Endothelial cell of umbilical vein (primary cell): ENCODE results near the gene DGCR6L. TPM values are rescaled to one million over a fixed set of nuclear protein-coding genes. Genes with fewer than 3 reads are reported as not detected.
A peak's percentile ranks its signal among the peaks of the same experiment; 100 is the strongest.
"Not testable (repeated sequence)": the region's sequence is repeated elsewhere in the genome, so short reads cannot be mapped to it uniquely, and the experiment has no call there.

Source experiments
- BruUV-seq: library from RNA; stranded (reverse); fragments of 400-500 nt; replicated peaks from 2 replicates; lab custom pipeline; 2021; lab: Mats Ljungman, UMichigan
- CTCF ChIA-PET: fragments of 300-600, 350-600 bp; sonication (Branson Sonifier 250); formaldehyde crosslinking; loops from one replicate; lab custom pipeline; 2021; ENCODE audit warnings: antibody characterized with exemption, inconsistent platforms; lab: Charles Lee
- POLR2A ChIA-PET: fragments of 300-600, 350-600 bp; sonication (Branson Sonifier 250); formaldehyde crosslinking; loops from one replicate; lab custom pipeline; 2021; ENCODE audit warnings: antibody characterized with exemption, inconsistent platforms; lab: Charles Lee
- DNase-seq: peaks from one replicate; pipeline ENCODE4 v3.0.0-alpha.2; 2011; ENCODE audit warnings: low read depth, low spot score
- FAIRE-seq: peaks from 2 replicates; lab custom pipeline; 2011; peaks lifted over from hg19 to GRCh38; lab: Jason Lieb, UNC
- H2AFZ ChIP-seq: 2 replicates; pipeline ENCODE4 v1.6.0; 2012; ENCODE audit warnings: low read depth, low read length, control low read depth, inconsistent platforms
- H3K27ac ChIP-seq: 2 replicates; pipeline ENCODE4 v1.5.1; 2011; ENCODE audit warnings: low read depth, mild to moderate bottlenecking, control low read depth, low read length, moderate library complexity; ENCODE audit not compliant: insufficient read depth
- H3K27me3 ChIP-seq, 2 experiments: 2 replicates each; pipeline versions ENCODE4 v1.6.0 to v1.6.1; 2011; ENCODE audit warnings: low read length in 2 of 2, mixed read lengths in 1 of 2; ENCODE audit not compliant: control insufficient read depth in 2 of 2, insufficient read depth in 2 of 2
- H3K36me3 ChIP-seq, 2 experiments: 2 replicates in 1 of 2; 3 replicates in 1 of 2; pipeline ENCODE4 v1.5.1; 2011; ENCODE audit warnings: low read length in 2 of 2, mild to moderate bottlenecking in 1 of 2, moderate library complexity in 1 of 2; ENCODE audit not compliant: control insufficient read depth in 2 of 2, insufficient read depth in 2 of 2; ENCODE audit errors: extremely low read depth in 1 of 2
- H3K4me1 ChIP-seq: 3 replicates; pipeline ENCODE4 v1.5.1; 2011; ENCODE audit warnings: mild to moderate bottlenecking, low read length; ENCODE audit not compliant: control insufficient read depth, insufficient read depth; ENCODE audit errors: extremely low read depth
- H3K4me2 ChIP-seq: 2 replicates; pipeline ENCODE4 v1.6.1; 2011; ENCODE audit warnings: low read length, control low read depth, mixed read lengths; ENCODE audit not compliant: insufficient read depth
- H3K4me3 ChIP-seq, 3 experiments: fragments of 200-600 bp in 1 of 3; sonication (generic), shearing (Covaris generic) in 1 of 3; replicated peaks in 1 of 3; 2 replicates each; pipeline ENCODE4 v1.5.1; 2011 to 2016; ENCODE audit warnings: control low read depth in 3 of 3, low read length in 3 of 3, mild to moderate bottlenecking in 2 of 3, inconsistent platforms in 1 of 3, low read depth in 1 of 3, moderate library complexity in 1 of 3; ENCODE audit not compliant: insufficient read depth in 1 of 3
- H3K79me2 ChIP-seq: 2 replicates; pipeline ENCODE4 v1.6.0; 2012; ENCODE audit warnings: low read length, inconsistent platforms; ENCODE audit not compliant: control insufficient read depth, insufficient read depth
- H3K9ac ChIP-seq: replicated peaks from 2 replicates; pipeline ENCODE3; 2011; ENCODE audit warnings: low read length, control low read depth; ENCODE audit not compliant: insufficient read depth; ENCODE audit errors: extremely low read depth
- H3K9me1 ChIP-seq: replicated peaks from 3 replicates; pipeline ENCODE4 v1.6.0; 2011; ENCODE audit warnings: mild to moderate bottlenecking, low read length; ENCODE audit not compliant: control insufficient read depth, insufficient read depth; ENCODE audit errors: extremely low read depth
- H3K9me3 ChIP-seq: replicated peaks from 2 replicates; pipeline ENCODE4 v1.5.1; 2012; ENCODE audit warnings: low read length, inconsistent platforms; ENCODE audit not compliant: control insufficient read depth, insufficient read depth
- H4K20me1 ChIP-seq: replicated peaks from 2 replicates; pipeline ENCODE3; 2011; ENCODE audit warnings: mild to moderate bottlenecking, low read length; ENCODE audit not compliant: control insufficient read depth, insufficient read depth; ENCODE audit errors: extremely low read depth
- EZH2 ChIP-seq: IDR thresholded peaks from 2 replicates; pipeline ENCODE4 v1.6.1; 2012; ENCODE audit warnings: borderline replicate concordance, low read depth, mild to moderate bottlenecking, moderate library complexity, low read length, inconsistent platforms; ENCODE audit not compliant: severe bottlenecking
- FOS ChIP-seq: IDR thresholded peaks from 2 replicates; pipeline ENCODE4 v1.6.1; 2011; ENCODE audit warnings: mild to moderate bottlenecking, low read length, moderate library complexity, borderline replicate concordance; ENCODE audit not compliant: insufficient read depth
- GATA2 ChIP-seq: IDR thresholded peaks from 2 replicates; pipeline ENCODE4 v1.7.0; 2011; ENCODE audit warnings: low read depth, mild to moderate bottlenecking, moderate library complexity, mixed read lengths, low read length; ENCODE audit not compliant: insufficient read length, insufficient read depth
- JUN ChIP-seq: IDR thresholded peaks from 2 replicates; pipeline ENCODE4 v1.6.1; 2011; ENCODE audit warnings: borderline replicate concordance, low read depth; ENCODE audit not compliant: insufficient read length, insufficient read depth
- MYC ChIP-seq: IDR thresholded peaks from one replicate; pipeline ENCODE4 v1.6.1; 2011; ENCODE audit warnings: mild to moderate bottlenecking, low read depth, low read length
- POLR2A ChIP-seq: IDR thresholded peaks from 2 replicates; pipeline ENCODE4 v1.6.1; 2012; ENCODE audit warnings: low read depth, mild to moderate bottlenecking, control low read depth, low read length
- POLR2AphosphoS5 ChIP-seq: IDR thresholded peaks from 2 replicates; pipeline ENCODE4 v1.6.1; 2012; ENCODE audit warnings: low read depth, mild to moderate bottlenecking, control low read depth, low read length, moderate library complexity; ENCODE audit not compliant: insufficient read depth
- dilution Hi-C: fragments of 300-500 bp; cut with MboI; formaldehyde crosslinking; loops from one replicate; pipeline ENCODE4 v1.15.0; 2019; ENCODE audit warnings: low sequenced_read_pairs; ENCODE audit not compliant: extremely low pct_ligation_motif_present
- intact Hi-C: fragments of 100-400 bp; cut with micrococcal nuclease; formaldehyde crosslinking; loops from one replicate; pipeline ENCODE4 v1.10.0; 2022
- polyA plus RNA-seq, 4 experiments: library from polyadenylated mRNA; depleted of rRNA in 3 of 4; stranded (reverse) in 3 of 4; unstranded in 1 of 4; fragments of >200 nt; gene quantifications; 2 replicates each; pipeline versions ENCODE4 v1.2.1 to v1.2.3, GENCODE V29; 2011 to 2012; ENCODE audit warnings: missing spikeins in 1 of 4
- total RNA-seq: library from RNA; stranded (reverse); gene quantifications from 2 replicates; pipeline ENCODE4 v1.2.3, GENCODE V29; 2021
- TF ChIP-seq, protein P1 (sequence below), 2 donors: IDR thresholded peaks; 1 replicate in 1 of 2; 2 replicates in 1 of 2; pipeline ENCODE4 v1.5.1; 2011; ENCODE audit warnings: low read length in 2 of 2, mild to moderate bottlenecking in 2 of 2, moderate library complexity in 2 of 2, control low read depth in 1 of 2, inconsistent platforms in 1 of 2, low read depth in 1 of 2; ENCODE audit not compliant: insufficient read depth in 1 of 2; ENCODE audit errors: extremely low read depth in 1 of 2
- TF ChIP-seq, protein P2 (sequence below): IDR thresholded peaks from 2 replicates; pipeline ENCODE4 v1.6.1; 2011; ENCODE audit not compliant: insufficient read depth, insufficient read length

Gene DGCR6L
- total and polyA plus RNA-seq, 2 donors (not counting 3 experiments of a cell fraction or from before 2014, with no cell fraction given), result 38.0 to 67.5 TPM

DNA sequence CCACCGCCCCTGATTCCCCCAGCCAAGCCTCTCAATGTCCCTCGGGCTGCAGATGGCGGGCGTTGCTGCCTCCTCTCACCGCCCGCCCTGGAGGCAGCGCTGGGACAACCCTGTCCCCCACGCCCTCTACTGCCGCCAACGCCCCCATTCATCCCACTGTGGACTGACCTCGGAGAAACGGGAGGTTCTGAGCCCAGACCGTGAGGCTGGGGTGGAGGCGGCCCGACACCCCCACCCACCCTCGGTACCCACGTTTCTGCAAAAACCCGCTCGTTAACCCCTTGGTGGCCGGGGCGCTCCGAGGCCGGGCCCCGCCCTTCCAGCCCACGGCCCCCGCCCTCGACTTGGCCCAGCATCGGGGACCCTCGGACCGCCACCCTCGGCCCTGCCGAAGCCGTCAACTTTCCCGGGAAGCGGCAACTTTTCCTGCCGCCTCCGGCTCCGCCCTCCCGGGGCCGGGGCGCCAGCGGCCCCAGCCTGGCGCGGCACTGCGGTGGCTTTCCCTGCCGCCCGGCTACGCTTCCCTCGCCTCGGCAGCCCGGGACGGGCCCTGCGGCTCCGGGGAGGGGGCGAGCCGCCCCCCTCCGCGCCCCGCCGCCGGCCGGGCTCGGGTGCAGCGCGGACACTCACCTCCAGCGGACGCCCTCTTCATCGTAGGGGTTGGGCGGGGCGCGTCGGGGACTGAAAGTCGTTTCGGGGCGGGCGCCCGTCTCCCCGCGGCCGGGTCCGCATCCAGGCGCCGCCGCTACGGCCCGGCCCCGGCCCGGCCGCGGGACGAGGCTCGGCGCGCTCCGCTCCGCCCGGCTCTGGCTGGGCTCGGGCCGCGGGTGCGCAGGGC, 52.2 kb downstream of the DGCR6L start:
- no peak for TF ChIP-seq EZH2
- no peak for TF ChIP-seq GATA2
- no peak for TF ChIP-seq POLR2A
- TF ChIP-seq, protein P1, sequence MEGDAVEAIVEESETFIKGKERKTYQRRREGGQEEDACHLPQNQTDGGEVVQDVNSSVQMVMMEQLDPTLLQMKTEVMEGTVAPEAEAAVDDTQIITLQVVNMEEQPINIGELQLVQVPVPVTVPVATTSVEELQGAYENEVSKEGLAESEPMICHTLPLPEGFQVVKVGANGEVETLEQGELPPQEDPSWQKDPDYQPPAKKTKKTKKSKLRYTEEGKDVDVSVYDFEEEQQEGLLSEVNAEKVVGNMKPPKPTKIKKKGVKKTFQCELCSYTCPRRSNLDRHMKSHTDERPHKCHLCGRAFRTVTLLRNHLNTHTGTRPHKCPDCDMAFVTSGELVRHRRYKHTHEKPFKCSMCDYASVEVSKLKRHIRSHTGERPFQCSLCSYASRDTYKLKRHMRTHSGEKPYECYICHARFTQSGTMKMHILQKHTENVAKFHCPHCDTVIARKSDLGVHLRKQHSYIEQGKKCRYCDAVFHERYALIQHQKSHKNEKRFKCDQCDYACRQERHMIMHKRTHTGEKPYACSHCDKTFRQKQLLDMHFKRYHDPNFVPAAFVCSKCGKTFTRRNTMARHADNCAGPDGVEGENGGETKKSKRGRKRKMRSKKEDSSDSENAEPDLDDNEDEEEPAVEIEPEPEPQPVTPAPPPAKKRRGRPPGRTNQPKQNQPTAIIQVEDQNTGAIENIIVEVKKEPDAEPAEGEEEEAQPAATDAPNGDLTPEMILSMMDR (IDR thresholded peaks at IDR 0.05; ENCODE audit: extremely low read depth in 1 of 2, insufficient read depth in 1 of 2, low read depth in 1 of 2, low read length in 2 of 2), result no peak
- TF ChIP-seq POLR2AphosphoS5, result no peak
- no peak for TF ChIP-seq FOS
- TF ChIP-seq JUN, result no peak
- TF ChIP-seq, protein P2, sequence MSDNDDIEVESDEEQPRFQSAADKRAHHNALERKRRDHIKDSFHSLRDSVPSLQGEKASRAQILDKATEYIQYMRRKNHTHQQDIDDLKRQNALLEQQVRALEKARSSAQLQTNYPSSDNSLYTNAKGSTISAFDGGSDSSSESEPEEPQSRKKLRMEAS, result no peak
- TF ChIP-seq MYC, result no peak
- Histone ChIP-seq H3K9ac (peak overlapping the region; percentile 16), H3K36me3 (no peaks in the 10 kb centered on the region), H3K27ac (no peak overlapping the region), H3K4me3 (peak overlapping the region in 1 of 3 experiments; percentile 26), H3K9me3 (no peaks in the 10 kb centered on the region), H3K79me2 (no peaks in the 10 kb centered on the region), H3K4me1 (no peaks in the 10 kb centered on the region), H3K9me1 (no peaks in the 10 kb centered on the region), H3K4me2 (peak overlapping the region; percentile 58), H4K20me1 (no peaks in the 10 kb centered on the region), H3K27me3 (no peaks in the 10 kb centered on the region), H2AFZ (peak overlapping the region; percentile 64)
- dilution Hi-C loops, result no loop called here
- ChIA-PET POLR2A (no interaction called here), CTCF (no interaction called here)
- intact Hi-C loops, result loop anchor here (1.0 kb wide), 1 partner anchor 110 kb away; no protein-coding TSS in a partner anchor
- FAIRE-seq, result no peak
- no TSS peak for BruUV-seq
- DNase-seq, result no peak

- H2AFZ ChIP-seq, CTCF ChIA-PET, intact Hi-C loops, H3K4me2 ChIP-seq, H3K9me1 ChIP-seq, dilution Hi-C loops, H3K9ac ChIP-seq, BruUV-seq, H3K27me3 ChIP-seq, DNase-seq, H3K4me3 ChIP-seq, H3K9me3 ChIP-seq, H3K4me1 ChIP-seq, POLR2A ChIA-PET, H3K27ac ChIP-seq, H3K79me2 ChIP-seq, FAIRE-seq, H3K36me3 ChIP-seq, H4K20me1 ChIP-seq: not testable (repeated sequence)
Observed at GRCh38 chr22:20266667-20267440, 53.0 kb downstream of the DGCR6L start.
